Embryonic facial prominence (tissue), 1 donor: ENCODE data around the gene SOBP.

Source experiments
- DNase-seq: peaks from one replicate; pipeline ENCODE4 v3.0.0-alpha.2; 2016; ENCODE audit errors: extremely low spot score

The SOBP gene

GRCh38 chr6:107523054-107523791 lies 33.3 kb downstream of the SOBP start:
- no peak for DNase-seq

GRCh38 chr6:107523794-107524193 lies 33.9 kb downstream of the SOBP start:
- no peak for DNase-seq

GRCh38 chr6:107524626-107525025 lies 34.7 kb downstream of the SOBP start:
- no peak for DNase-seq

GRCh38 chr6:107531868-107532267 lies 42.0 kb downstream of the SOBP start:
- DNase-seq: no peak

GRCh38 chr6:107532706-107533105 lies 42.8 kb downstream of the SOBP start:
- DNase-seq: no peak

- DNase-seq: no peak
These were observed 43.6 kb downstream of the SOBP start for GRCh38 chr6:107533415-107534059.

GRCh38 chr6:107534571-107535141 lies 44.7 kb downstream of the SOBP start:
- DNase-seq: no peak

- no peak for DNase-seq
These were observed 45.7 kb downstream of the SOBP start for GRCh38 chr6:107535626-107536025.

GRCh38 chr6:107536180-107536961 lies 46.5 kb downstream of the SOBP start:
- no peak for DNase-seq

- no peak for DNase-seq
These were observed 47.6 kb downstream of the SOBP start for GRCh38 chr6:107537559-107537958.

GRCh38 chr6:107538856-107539387 lies 49.0 kb downstream of the SOBP start:
- DNase-seq: no peak

GRCh38 chr6:107539409-107539808 lies 49.5 kb downstream of the SOBP start:
- DNase-seq: no peak

GRCh38 chr6:107539849-107540464 lies 50.0 kb downstream of the SOBP start:
- DNase-seq: no peak

GRCh38 chr6:107540465-107540857 lies 50.5 kb downstream of the SOBP start:
- no peak for DNase-seq

GRCh38 chr6:107542192-107542668 lies 52.3 kb downstream of the SOBP start:
- no peak for DNase-seq

GRCh38 chr6:107543088-107543487 lies 53.2 kb downstream of the SOBP start:
- no peak for DNase-seq

GRCh38 chr6:107543567-107543966 lies 53.6 kb downstream of the SOBP start:
- DNase-seq: no peak

- DNase-seq: no peak
These were observed 55.8 kb downstream of the SOBP start for GRCh38 chr6:107545763-107546162.

- DNase-seq: no peak
These were observed 57.0 kb downstream of the SOBP start for GRCh38 chr6:107546691-107547450.

- DNase-seq: no peak
These were observed 57.5 kb downstream of the SOBP start for GRCh38 chr6:107547451-107547840.
